Measurements from ENCODE around the gene CFAP251. TPM values are rescaled to one million over a fixed set of nuclear protein-coding genes. Genes with fewer than 3 reads are reported as not detected.
"Not testable (repeated sequence)": the region's sequence is repeated elsewhere in the genome, so short reads cannot be mapped to it uniquely, and the experiment has no call there.

The CFAP251 gene
- total RNA-seq, 1 donor from 2014 or later = 1.2 TPM

- ChIA-PET POLR2A (no interaction called here), CTCF (no interaction called here)
- H3K27ac Mint-ChIP-seq = no peak overlapping the region
- peaks cover 28% of the 10 kb centered on the region for H3K4me1 Mint-ChIP-seq
- TF ChIP-seq CTCF (IDR thresholded peaks at IDR 0.05) = no peak
- intact Hi-C loops (cut with micrococcal nuclease) = no loop called here
- DNase-seq (no peak), ATAC-seq (ENCODE audit: low read depth) (no peak)
- H3K4me3 Mint-ChIP-seq = no peak overlapping the region
- no peaks in the 10 kb centered on the region for H3K27me3 Mint-ChIP-seq
- H3K9me3 Mint-ChIP-seq = no peaks in the 10 kb centered on the region
- H3K36me3 Mint-ChIP-seq (ENCODE audit: low read depth) = peaks cover 53% of the 10 kb centered on the region
Observed at GRCh38 chr12:122035292-122035691, 116.9 kb downstream of the CFAP251 start.

- ChIA-PET CTCF (no interaction called here), POLR2A (no interaction called here)
- no peak overlapping the region for H3K4me3 Mint-ChIP-seq
- intact Hi-C loops (cut with micrococcal nuclease) = no loop called here
- H3K27ac Mint-ChIP-seq = no peak overlapping the region
- H3K9me3 Mint-ChIP-seq = no peaks in the 10 kb centered on the region
- H3K36me3 Mint-ChIP-seq (ENCODE audit: low read depth) = peaks cover 60% of the 10 kb centered on the region
- DNase-seq = no peak
- H3K27me3 Mint-ChIP-seq = no peaks in the 10 kb centered on the region
- no peak for TF ChIP-seq CTCF (IDR thresholded peaks at IDR 0.05)
- no peak for ATAC-seq (ENCODE audit: low read depth)
- peaks cover 24% of the 10 kb centered on the region for H3K4me1 Mint-ChIP-seq
Observed at GRCh38 chr12:122036153-122036552, 117.8 kb downstream of the CFAP251 start.

- Mint-ChIP-seq H3K27me3 (no peaks in the 10 kb centered on the region), H3K4me1 (peaks cover 4% of the 10 kb centered on the region), H3K27ac (no peak overlapping the region), H3K4me3 (no peak overlapping the region), H3K9me3 (no peaks in the 10 kb centered on the region), H3K36me3 (ENCODE audit: low read depth) (peaks cover 76% of the 10 kb centered on the region)
- no peak for TF ChIP-seq CTCF (IDR thresholded peaks at IDR 0.05)
- POLR2A ChIA-PET = no interaction called here
- intact Hi-C loops (cut with micrococcal nuclease) = no loop called here
- DNase-seq (no peak), ATAC-seq (ENCODE audit: low read depth) (no peak)
- CTCF ChIA-PET = interaction anchor here (0.7 kb wide), 1 partner anchor 11 kb away, joined by 3 read pairs; no protein-coding TSS in a partner anchor
Observed at GRCh38 chr12:122040579-122041386, 122.4 kb downstream of the CFAP251 start.

- H3K27me3 Mint-ChIP-seq; H3K4me1 Mint-ChIP-seq; POLR2A ChIA-PET; H3K9me3 Mint-ChIP-seq; intact Hi-C loops (cut with micrococcal nuclease); H3K4me3 Mint-ChIP-seq; ATAC-seq (ENCODE audit: low read depth); H3K27ac Mint-ChIP-seq; CTCF ChIA-PET; DNase-seq: not testable (repeated sequence)
- peaks cover 76% of the 10 kb centered on the region for H3K36me3 Mint-ChIP-seq (ENCODE audit: low read depth)
Observed at GRCh38 chr12:122041458-122041857, 123.1 kb downstream of the CFAP251 start.

GRCh38 chr12:122042910-122043309, 124.5 kb downstream of the CFAP251 start:
- POLR2A ChIA-PET = no interaction called here
- ATAC-seq (ENCODE audit: low read depth) = no peak
- no peak for DNase-seq
- Mint-ChIP-seq H3K9me3 (no peaks in the 10 kb centered on the region), H3K4me1 (peaks cover 4% of the 10 kb centered on the region), H3K36me3 (ENCODE audit: low read depth) (peaks cover 76% of the 10 kb centered on the region), H3K4me3 (no peak overlapping the region), H3K27me3 (no peaks in the 10 kb centered on the region), H3K27ac (no peak overlapping the region)
- intact Hi-C loops (cut with micrococcal nuclease) = no loop called here
- CTCF ChIA-PET = no interaction called here
- no peak for TF ChIP-seq CTCF (IDR thresholded peaks at IDR 0.05)

All from activated B cell treated with CpG ODN at 0.5 μM for 24 hours (primary cell).